Epidermal melanocyte (primary cell): ENCODE data around the gene RIMS3.
"Not testable (repeated sequence)": the region's sequence is repeated elsewhere in the genome, so short reads cannot be mapped to it uniquely, and the experiment has no call there.

Experiments used
- DNase-seq: peaks from one replicate; pipeline ENCODE4 v3.0.0; 2011; ENCODE audit warnings: low spot score; ENCODE audit not compliant: insufficient read length

RIMS3 gene

GRCh38 chr1:40665335-40666171 lies at the start of gene RIMS3:
RIMS3 (minus strand) TSS chr1:40665682; CDS start chr1:40641925, 23,757 bp downstream.
- DNase-seq, result peak; percentile 44

DNA sequence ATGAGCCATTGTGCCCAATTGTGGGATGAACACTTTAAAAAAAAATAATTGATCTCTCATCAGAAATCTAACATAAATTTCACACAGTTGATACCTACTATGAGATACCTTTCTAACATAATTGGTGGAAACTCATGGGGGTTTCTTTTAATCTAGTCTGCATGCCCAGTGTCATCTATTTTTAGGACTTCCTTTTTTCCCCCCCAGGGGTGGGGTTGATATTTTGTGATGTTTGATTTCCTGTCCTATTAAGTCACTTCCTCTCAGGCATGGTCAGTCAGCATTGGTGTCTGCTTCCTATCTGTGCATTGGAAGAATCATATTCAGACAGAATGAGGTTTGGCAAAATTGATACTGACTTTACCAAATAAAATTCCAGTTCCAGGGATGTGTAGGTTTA lies 47.5 kb upstream of the RIMS3 start:
- no peak for DNase-seq

- no peak for DNase-seq
Measured at GRCh38 chr1:40712405-40712944, 47.0 kb upstream of the RIMS3 start.

GRCh38 chr1:40711465-40712404 lies 46.3 kb upstream of the RIMS3 start:
- no peak for DNase-seq

GRCh38 chr1:40710581-40711315 lies 45.3 kb upstream of the RIMS3 start:
- no peak for DNase-seq

DNA sequence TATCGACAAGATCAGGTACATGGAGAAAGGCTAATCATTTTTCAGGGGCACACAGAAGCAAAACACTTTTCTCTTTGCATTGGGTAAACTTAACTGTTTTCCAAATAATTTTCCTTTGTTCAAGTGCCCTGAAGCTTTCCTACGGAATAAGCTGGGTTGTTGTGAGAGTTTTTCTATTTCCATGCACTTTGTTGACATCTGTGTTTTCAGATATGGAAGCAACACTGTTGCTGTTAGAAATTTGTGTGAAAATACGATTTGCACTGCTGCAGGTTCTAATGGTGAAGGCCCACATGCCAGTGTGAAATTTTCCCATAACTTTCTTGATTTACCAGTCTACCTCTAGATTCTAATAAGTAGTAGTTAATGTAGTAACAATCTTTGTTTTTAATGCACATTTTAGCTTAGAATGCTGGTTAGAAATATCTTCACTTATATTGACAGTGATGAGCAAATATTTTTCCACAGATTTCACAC lies 44.4 kb upstream of the RIMS3 start:
- DNase-seq, result no peak

GRCh38 chr1:40709100-40709801 lies 43.8 kb upstream of the RIMS3 start:
- peak; percentile 89 for DNase-seq

- DNase-seq, result peak; percentile 95
Measured at GRCh38 chr1:40708750-40709099, 43.2 kb upstream of the RIMS3 start.

GRCh38 chr1:40706626-40707025 lies 41.1 kb upstream of the RIMS3 start:
- no peak for DNase-seq

GRCh38 chr1:40704817-40705733 lies 39.6 kb upstream of the RIMS3 start:
- no peak for DNase-seq

DNA sequence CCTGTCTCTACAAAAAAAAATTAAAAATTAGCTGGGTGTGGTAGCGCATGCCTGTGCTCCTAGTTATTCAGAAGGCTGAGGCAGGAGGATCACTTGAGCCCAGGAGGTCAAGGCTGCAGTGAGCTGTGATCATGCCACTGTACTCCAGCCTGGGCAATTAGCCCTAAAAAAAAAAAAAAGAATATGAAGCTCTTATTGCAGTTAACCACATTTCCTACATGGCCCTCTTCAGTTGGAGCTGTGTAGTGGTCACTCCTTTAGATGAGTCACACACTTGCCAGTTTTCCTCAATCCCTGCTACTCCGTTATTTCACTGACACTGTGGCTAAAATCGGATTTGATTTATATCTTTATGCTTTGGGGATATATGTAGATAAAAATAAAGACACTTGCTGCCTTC lies 37.8 kb upstream of the RIMS3 start:
- no peak for DNase-seq

DNA sequence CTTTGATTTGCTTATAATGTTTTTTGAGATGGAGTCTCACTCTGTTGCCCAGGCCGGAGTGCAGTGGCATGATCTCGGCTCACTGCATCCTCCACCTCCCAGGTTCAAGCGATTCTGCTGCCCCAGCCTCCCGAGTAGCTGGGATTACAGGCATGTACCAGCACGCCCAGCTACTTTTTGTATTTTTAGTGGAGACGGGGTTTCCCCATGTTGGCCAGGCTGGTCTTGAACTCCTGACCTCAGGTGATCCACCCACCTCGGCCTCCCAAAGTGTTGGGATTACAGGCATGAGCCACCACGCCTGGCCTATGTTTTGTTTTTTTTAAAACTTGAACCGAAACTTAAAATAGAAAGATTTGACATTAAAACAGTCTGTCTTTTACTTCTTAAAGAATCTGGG lies 37.3 kb upstream of the RIMS3 start:
- DNase-seq, result not testable (repeated sequence)

DNA sequence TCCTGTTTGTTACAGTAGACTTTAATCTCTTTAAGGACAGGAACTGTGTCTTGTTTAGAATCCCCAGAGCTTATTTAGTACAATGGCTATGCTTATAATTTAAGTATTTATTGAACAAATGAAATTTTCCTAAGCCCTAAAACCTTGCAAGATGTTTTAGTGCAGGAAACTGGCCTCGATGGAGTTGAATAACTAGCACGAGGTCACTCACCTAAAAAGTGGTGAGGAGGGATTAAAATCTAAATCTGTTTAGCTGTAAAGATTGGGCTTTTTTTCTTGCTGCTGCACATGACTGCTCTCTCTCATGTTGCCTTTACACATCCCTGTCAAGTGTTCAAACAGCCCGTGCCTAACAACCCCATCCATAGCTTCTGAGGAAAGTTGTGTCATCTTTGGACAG lies 36.2 kb upstream of the RIMS3 start:
- DNase-seq, result no peak

DNA sequence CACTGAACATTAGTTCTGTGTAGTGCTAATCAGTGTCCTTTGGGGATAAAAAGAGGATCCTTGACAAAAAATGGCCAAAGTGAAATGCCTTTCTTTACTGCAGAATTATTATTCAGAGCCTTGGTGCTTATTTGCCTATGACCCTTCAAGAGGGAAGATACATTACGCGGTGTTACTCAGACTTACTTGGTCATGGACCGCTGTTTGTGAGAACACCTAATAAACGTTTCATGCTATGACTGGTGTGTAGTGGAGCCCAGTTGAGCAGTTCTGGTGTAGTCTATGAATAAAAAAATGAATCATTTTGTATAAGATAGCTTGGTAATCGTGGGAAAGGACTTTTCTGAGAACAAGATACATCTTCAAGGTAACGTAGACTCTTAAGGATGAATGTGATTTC lies 34.3 kb upstream of the RIMS3 start:
- no peak for DNase-seq

DNA sequence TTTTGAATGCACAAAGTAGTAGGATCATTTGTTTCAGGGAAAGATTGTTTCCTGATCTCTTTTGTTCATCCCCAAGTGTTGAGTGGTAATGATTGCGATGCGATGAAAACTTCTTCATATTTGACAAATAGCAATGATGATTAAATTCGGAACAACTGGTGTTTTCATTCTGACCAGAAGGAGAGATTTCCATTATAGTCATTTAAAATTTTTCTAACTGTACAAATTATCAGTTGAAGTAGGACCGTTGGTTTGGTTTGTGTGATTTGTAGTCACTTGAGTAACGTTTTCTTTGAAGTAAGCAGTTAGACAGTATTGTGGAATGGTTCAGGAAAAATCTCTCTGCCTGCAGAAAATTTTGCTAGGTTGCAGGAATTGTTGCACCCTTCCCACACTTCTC lies 32.0 kb upstream of the RIMS3 start:
- DNase-seq, result no peak

DNA sequence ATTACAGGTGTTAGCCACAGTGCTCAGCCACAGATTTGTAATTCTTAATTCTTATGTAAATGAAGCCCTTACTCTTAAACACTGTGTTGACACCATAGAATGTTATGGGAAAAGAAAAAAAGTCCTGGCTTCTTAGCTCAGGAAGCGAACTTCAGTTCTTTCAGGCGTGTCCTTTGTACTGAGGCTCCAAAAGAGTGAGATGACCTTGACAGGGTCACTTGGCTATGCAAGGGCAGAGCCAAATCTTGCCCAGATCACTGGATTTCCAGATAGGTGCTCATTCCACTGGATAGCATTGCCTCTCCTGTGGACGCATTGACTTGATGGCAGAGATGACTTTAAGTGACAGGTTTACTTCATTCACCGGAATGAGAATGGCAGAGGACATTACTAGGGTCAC lies 30.8 kb upstream of the RIMS3 start:
- DNase-seq, result no peak

- no peak for DNase-seq
Measured at GRCh38 chr1:40694353-40694874, 28.9 kb upstream of the RIMS3 start.

DNA sequence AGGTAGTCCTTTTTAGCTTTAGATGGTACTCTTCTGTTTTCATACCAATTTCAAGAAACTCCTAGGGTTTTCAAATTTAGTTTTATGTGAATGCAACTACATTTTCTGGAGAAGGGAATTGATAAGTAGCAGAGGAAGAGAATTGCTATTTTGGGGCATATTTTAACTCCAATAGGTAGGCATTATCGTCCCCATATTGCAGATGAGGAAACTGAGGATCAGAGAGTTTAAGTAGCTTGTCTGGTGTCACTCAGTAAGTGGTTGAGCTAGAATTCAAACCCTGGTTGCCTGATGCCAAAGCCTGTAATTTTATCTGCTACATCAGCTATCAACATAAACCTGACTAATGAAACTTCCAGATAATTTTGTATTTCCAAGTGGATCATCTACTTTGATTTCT lies 27.9 kb upstream of the RIMS3 start:
- no peak for DNase-seq

GRCh38 chr1:40692429-40692895 lies 27.0 kb upstream of the RIMS3 start:
- no peak for DNase-seq
